Cerebellar cortex (tissue), 1 donor: ENCODE data around the gene NHLRC1.

Source experiments
- DNase-seq: peaks from one replicate; pipeline ENCODE4 v3.0.0-alpha.2; 2015; ENCODE audit warnings: low spot score

Gene NHLRC1

DNA sequence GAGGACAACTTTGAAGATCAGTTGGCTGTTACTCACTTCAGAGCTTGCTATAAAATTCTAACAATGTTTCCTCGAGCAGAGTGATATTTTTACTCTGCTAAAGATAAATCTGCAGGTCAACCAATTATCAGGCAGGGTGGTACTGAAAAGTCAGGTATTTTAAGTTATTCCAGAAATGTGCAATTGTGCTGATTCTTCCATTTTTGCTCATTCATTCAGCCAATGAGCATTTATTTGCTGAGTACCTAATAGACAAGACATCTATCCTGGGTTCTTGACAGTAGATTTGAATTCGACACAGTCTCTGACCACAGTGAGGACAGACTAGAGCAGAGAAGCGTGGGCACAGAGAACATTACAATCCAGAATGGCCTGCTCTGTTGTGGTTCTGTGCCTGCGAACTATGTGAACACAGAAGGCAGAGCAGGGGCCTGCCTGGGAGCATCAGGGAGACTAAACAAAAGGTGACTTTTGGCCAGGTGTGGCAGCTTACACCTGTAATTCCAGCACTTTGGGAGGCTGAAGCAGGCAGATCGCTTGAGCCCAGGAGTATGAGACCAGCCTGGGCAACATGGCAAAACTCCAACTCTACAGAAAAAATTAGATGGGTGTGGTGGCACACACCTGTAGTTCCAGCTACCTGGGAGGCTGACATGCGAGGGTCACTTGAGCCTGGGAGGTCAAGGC lies 17.6 kb upstream of the NHLRC1 start:
- no peak for DNase-seq

- DNase-seq: no peak
Measured at GRCh38 chr6:18138906-18139305, 16.4 kb upstream of the NHLRC1 start.

GRCh38 chr6:18136260-18136659 lies 13.8 kb upstream of the NHLRC1 start:
- no peak for DNase-seq

DNA sequence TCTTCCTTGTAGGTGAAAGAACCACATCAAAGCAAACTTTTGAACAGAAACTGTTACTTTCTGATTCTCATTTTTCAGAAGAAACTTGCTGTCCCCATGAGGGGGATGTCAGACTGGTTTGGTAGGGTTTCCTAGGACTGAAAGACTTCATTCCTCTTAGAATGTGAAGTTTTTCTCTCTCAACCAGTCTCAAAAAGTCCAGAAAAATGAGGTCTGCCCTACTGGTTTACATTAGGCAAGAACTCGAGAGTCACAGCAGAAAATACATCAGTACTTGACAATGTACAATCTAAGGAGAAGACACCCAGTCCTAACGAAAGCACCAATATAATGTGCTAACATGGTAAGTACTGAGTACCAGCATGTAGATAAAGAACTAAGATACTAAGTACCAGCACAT lies 12.7 kb upstream of the NHLRC1 start:
- DNase-seq: no peak

GRCh38 chr6:18132346-18132745 lies 9.9 kb upstream of the NHLRC1 start:
- no peak for DNase-seq

- DNase-seq: no peak
Measured at GRCh38 chr6:18126121-18126520, 3.6 kb upstream of the NHLRC1 start.

- no peak for DNase-seq
Measured at GRCh38 chr6:18121580-18122127, 823 bp downstream of the NHLRC1 start.

DNA sequence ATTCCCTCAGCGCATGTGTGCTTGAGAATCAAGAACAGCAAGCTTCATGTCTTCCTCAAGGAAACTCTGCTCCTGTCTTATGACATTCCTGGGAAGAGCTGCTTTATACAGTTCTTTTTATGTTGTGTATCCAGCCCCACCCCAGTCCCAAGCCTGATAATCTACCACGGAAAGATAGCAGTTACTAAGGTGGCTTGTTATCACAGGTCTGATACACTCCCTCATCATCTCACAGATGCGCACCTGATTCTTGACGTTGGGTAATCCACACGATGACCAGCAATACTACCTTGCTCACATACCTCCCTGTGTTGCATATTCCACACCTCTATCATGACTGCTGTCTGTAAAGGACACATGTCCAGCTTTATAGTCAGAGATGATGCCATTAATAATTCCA lies 3.2 kb downstream of the NHLRC1 start:
- DNase-seq: no peak

DNA sequence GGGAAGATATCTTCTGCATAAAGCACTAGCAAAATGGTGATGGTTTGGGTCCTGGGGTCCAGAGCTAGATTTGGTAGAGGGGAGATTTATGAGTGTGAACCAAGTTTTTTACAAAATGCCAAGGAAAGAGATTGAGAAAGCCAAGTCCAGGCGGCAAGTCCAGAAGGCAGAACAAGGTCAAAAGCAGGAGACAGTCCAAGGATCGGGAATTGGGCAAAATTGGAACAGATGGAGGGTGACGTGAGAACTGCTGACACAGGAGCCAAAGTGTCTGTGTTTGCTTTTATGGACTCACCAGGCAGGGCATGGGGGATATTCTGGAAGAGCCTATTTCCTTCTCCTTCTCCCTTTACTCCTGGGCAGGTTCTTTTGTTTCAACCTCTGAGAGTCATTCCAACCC lies 4.1 kb downstream of the NHLRC1 start:
- DNase-seq: peak; percentile 84

GRCh38 chr6:18117136-18117535 lies 5.3 kb downstream of the NHLRC1 start:
- no peak for DNase-seq

DNA sequence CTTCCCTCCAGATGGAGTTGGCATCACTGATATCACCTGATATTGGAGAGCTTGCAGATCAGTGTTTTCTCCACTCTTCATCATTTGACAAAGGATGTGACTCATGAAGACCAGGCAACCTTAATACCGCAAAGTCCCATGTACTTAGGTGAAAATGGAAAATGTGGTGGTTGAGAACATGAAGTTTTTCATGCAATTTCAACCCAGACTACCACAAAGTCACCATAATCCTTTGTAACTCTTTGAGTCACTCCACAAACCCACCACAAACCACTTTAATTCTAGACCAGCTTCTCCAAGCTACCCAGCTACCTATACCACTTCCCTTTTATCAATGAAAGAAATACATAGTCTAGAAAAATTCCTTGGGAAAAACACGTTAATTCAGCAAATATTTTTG lies 7.1 kb downstream of the NHLRC1 start:
- DNase-seq: no peak

GRCh38 chr6:18110162-18110561 lies 12.3 kb downstream of the NHLRC1 start:
- DNase-seq: no peak

DNA sequence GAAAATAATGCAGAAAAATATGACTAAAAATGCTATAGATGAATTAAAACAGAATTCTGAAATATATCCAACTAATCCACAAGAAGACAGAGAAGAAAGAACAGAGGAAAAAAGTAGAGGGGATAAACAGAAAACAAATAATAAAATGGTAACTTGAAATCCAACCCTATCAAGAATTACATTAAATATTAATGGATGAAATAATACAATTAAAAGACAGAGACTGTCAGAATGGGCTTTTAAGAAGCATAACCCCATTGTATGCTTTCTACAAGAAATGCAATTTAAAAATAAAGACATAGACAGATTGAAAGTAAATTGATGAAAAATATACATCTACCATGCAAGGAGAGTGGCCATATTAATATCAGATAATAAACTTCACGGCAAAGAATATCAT lies 15.4 kb downstream of the NHLRC1 start:
- DNase-seq: no peak

DNA sequence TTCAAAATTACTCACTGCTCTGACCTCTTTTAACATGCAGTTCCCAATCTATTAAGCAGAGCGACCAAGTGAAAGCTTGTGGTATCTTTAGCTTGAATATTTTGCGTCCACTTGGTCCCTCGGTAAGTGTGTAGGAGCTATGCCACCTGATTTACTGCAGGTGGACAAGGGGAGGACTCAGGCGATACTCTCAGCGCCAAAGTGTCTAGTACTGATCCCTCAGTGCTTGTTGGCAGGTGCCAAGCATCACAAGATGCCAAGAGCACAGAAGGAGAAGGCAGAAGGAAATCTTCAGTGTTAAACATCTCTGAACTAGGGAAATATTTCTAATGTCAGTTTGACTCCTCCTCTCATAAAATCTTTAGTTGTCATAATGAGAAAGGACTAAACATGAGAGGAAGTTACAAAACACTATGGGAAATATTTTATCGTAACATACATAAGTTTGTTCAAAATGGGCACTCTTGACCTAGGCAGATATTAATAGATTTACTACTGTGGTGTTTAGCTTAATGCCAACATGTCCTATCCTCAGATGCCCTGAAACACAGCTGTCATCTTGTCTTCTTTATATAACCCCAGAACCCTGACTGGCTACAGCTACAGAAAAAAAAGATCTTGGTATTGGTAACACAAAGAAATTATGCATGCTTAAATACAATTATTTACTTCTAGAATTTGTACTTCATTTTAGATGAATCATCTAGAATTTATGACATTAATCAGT lies 19.5 kb downstream of the NHLRC1 start:
- peak; percentile 46 for DNase-seq

DNA sequence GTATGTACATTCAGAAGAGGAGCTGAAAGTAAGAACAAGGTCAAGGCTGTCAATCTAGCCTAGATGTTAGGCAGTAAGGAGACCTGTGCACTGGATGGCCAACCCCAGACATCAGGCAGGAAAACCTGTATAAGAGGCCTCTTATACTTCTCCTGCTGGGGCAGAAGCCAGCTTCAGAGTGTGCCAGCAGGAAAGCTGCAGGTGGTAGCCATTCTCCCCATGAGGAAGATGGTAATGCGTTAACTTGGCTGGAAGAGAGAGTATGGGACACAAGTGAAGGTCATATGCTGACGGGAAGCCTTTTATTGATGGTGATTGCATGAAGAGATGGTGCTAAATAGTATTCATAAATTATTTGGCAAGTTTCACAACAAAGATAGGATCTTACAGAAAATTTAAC lies 20.6 kb downstream of the NHLRC1 start:
- DNase-seq: peak; percentile 45

DNA sequence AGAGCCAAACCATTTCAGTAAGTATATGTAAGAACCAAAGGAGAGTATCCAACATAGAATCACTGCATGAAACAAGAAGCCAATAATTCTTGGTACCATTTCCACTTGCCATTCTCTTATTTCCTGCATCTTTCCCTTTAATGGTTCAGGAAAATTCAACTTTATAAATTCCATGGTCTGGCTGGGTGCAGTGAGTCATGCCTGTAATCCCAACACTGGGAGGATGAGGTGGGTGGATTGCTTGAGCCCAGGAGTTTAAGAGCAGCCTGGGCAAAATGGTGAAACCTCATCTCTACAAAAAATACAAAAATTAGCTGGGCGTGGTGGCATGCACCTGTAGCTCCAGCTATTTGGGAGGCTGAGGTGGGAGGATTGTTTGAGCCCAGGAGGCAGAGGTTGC lies 21.2 kb downstream of the NHLRC1 start:
- no peak for DNase-seq

DNA sequence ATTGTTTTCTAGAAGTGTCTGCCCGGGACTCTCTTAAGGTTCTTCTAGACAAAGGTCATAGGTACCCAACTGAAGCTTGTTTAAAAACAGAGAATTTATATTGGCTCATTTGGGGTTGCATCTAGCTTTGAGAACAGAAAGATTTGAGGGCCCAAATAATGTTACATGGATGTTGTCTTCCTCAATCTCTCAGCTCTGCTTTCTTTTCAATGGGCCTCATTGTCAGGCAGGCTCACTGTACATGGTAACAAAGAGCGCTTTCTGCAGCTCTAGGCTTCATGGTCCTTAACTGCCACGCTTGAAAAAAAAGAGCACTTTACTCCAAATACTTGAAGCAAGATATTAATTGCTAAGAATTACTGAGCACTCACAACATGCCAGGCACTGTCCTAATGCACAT lies 22.2 kb downstream of the NHLRC1 start:
- no peak for DNase-seq

DNA sequence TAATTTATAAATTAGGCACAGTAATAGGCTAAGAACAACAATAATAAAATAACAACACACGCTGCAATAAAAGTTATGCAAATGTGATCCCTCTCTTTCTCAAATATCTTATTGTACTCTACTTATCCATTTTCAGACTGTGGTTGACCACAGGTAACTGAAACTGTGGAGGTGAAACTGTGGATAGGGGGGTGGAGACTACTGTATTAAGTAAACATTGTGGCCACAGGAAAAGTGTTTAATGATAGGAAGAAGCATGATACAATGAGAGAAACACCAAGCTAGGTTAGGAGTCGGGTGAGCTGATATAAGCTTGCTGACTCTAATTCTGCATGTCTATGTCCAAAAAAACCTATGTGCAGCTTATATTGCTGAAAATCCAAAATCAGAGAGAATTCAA lies 23.0 kb downstream of the NHLRC1 start:
- no peak for DNase-seq

GRCh38 chr6:18096423-18096822 lies 26.1 kb downstream of the NHLRC1 start:
- DNase-seq: no peak

DNA sequence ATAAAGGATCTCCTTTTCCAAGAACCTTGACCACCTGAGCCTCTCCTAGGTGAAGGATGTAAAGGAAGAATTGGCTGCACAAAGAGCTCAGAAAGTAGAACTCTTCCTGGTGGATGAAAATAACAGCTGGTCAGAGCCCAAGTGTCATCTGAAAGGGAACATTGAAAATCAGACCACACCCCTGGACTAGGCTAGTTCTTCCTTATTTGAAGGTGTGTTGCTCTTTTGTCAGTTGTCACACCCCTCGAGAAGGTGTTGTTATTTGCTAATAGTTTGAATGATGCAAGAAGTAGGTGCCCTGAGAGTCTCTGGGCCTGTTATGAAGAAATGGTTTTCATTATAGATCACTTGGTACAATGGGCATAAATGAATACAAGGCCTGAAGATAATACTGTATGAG lies 31.1 kb downstream of the NHLRC1 start:
- no peak for DNase-seq

GRCh38 chr6:18090349-18090786 lies 32.1 kb downstream of the NHLRC1 start:
- DNase-seq: no peak

- no peak for DNase-seq
Measured at GRCh38 chr6:18088419-18089296, 33.8 kb downstream of the NHLRC1 start.
